Lower leg skin (tissue), 3 donors: ENCODE results near the gene GOLGA8M.

Source experiments
- POLR2A ChIP-seq, 2 donors: fragments of 450-650 bp; IDR thresholded peaks; one replicate each; pipeline ENCODE4 v1.6.1; 2016 to 2017; ENCODE audit warnings: antibody characterized with exemption in 2 of 2, mild to moderate bottlenecking in 1 of 2, moderate library complexity in 1 of 2
- TF ChIP-seq, protein P1 (sequence below), 3 donors: fragments of 450-650 bp; IDR thresholded peaks; one replicate each; pipeline ENCODE4 v1.5.1; 2016; ENCODE audit warnings: antibody characterized with exemption in 3 of 3, mild to moderate bottlenecking in 3 of 3, moderate library complexity in 2 of 3

DNA sequence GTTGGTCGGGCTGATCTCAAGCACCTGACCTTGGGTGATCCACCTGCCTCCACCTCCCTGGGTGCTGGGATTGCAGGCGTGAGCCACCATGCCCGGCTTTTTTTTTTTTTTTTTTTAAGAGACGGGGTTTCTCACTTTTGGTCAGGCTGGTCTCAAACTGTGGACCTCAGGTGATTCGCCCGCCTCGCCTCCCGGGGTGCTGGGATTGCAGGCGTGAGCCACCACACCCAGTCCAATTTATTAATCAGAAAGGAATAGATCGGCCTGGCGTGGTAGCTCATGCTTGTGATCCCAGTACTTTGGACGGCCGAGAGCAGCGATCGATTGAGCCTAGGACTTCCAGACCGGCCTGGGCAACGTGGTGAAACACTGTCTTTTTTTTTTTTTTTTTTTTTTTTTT lies 13.9 kb upstream of the GOLGA8M start:
- TF ChIP-seq, protein P1, sequence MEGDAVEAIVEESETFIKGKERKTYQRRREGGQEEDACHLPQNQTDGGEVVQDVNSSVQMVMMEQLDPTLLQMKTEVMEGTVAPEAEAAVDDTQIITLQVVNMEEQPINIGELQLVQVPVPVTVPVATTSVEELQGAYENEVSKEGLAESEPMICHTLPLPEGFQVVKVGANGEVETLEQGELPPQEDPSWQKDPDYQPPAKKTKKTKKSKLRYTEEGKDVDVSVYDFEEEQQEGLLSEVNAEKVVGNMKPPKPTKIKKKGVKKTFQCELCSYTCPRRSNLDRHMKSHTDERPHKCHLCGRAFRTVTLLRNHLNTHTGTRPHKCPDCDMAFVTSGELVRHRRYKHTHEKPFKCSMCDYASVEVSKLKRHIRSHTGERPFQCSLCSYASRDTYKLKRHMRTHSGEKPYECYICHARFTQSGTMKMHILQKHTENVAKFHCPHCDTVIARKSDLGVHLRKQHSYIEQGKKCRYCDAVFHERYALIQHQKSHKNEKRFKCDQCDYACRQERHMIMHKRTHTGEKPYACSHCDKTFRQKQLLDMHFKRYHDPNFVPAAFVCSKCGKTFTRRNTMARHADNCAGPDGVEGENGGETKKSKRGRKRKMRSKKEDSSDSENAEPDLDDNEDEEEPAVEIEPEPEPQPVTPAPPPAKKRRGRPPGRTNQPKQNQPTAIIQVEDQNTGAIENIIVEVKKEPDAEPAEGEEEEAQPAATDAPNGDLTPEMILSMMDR (IDR thresholded peaks at IDR 0.05) = no peak
- no peak for TF ChIP-seq POLR2A (IDR thresholded peaks at IDR 0.05)
